Stimulated activated effector memory CD8-positive, alpha-beta T cell treated with anti-CD3 and anti-CD28 coated beads, Interleukin-12 subunit alpha, Interleukin-12 subunit beta, amount 100 ng/mL, for 72 hours (primary cell): ENCODE measurements around the gene GJC3.
"Not testable (repeated sequence)": the region's sequence is repeated elsewhere in the genome, so short reads cannot be mapped to it uniquely, and the experiment has no call there.

Experiments
- ATAC-seq: fragments of 150-1000 bp; cut with Tn5 transposase; 2 replicates; pipeline ENCODE4 v1.10.0; 2021
- DNase-seq, 2 donors: peaks; one replicate each; pipeline ENCODE4 v3.0.0; 2021 to 2022; ENCODE audit warnings: low spot score in 2 of 2
- H3K27ac Mint-ChIP-seq: one replicate; pipeline ENCODE4 v1.8.0; 2022; ENCODE audit warnings: mild to moderate bottlenecking, mixed read lengths
- H3K36me3 Mint-ChIP-seq: one replicate; pipeline ENCODE4 v1.8.0; 2022; ENCODE audit warnings: mild to moderate bottlenecking, mixed read lengths
- H3K4me1 Mint-ChIP-seq: one replicate; pipeline ENCODE4 v1.8.0; 2022; ENCODE audit warnings: mixed read lengths
- H3K4me3 Mint-ChIP-seq: one replicate; pipeline ENCODE4 v1.8.0; 2022; ENCODE audit warnings: mild to moderate bottlenecking, mixed read lengths
- H3K9me3 Mint-ChIP-seq: one replicate; pipeline ENCODE4 v1.8.0; 2022; ENCODE audit warnings: mixed read lengths

The GJC3 gene

DNA sequence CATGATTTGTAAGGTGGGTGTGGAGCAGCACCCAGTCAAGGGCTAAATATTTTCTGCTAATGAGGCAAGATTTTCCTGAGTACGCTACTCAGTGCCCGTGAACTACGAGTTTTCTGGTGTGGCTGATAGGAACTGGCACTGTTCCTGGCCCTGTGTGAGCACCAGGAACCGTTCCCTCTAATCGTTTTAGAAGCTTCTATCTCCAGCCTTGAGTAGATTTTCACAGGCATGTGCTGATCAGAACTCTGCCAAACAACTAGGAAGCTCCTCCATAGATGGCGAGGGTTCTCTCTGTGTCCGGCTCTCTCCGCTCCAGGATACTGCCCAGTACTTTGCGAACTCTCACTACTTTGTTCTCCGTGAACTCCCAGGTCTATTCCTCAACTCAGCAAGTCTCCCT is 27.8 kb downstream of the GJC3 start:
- H3K9me3 Mint-ChIP-seq: no peaks in the 10 kb centered on the region
- H3K27ac Mint-ChIP-seq: no peak overlapping the region
- H3K4me1 Mint-ChIP-seq: peaks cover 9% of the 10 kb centered on the region
- no peak overlapping the region for H3K4me3 Mint-ChIP-seq
- ATAC-seq (no peak), DNase-seq (no peak)
- peaks cover 76% of the 10 kb centered on the region for H3K36me3 Mint-ChIP-seq

- ATAC-seq (no peak), DNase-seq (no peak)
- peaks cover 9% of the 10 kb centered on the region for H3K4me1 Mint-ChIP-seq
- no peak overlapping the region for H3K4me3 Mint-ChIP-seq
- no peak overlapping the region for H3K27ac Mint-ChIP-seq
- no peaks in the 10 kb centered on the region for H3K9me3 Mint-ChIP-seq
- peaks cover 60% of the 10 kb centered on the region for H3K36me3 Mint-ChIP-seq
Observed at GRCh38 chr7:99899830-99900519, 29.4 kb downstream of the GJC3 start.

- ATAC-seq (no peak), DNase-seq (no peak)
- H3K9me3 Mint-ChIP-seq: no peaks in the 10 kb centered on the region
- H3K36me3 Mint-ChIP-seq: peaks cover 55% of the 10 kb centered on the region
- H3K4me1 Mint-ChIP-seq: peaks cover 9% of the 10 kb centered on the region
- no peak overlapping the region for H3K27ac Mint-ChIP-seq
- no peak overlapping the region for H3K4me3 Mint-ChIP-seq
Observed at GRCh38 chr7:99898836-99899235, 30.6 kb downstream of the GJC3 start.

GRCh38 chr7:99898023-99898357 is 31.4 kb downstream of the GJC3 start:
- Mint-ChIP-seq H3K36me3 (peaks cover 51% of the 10 kb centered on the region), H3K4me3 (no peak overlapping the region), H3K9me3 (no peaks in the 10 kb centered on the region), H3K27ac (peak overlapping the region; percentile 36), H3K4me1 (peaks cover 9% of the 10 kb centered on the region)
- ATAC-seq: peak; percentile 76
- no peak for DNase-seq

DNA sequence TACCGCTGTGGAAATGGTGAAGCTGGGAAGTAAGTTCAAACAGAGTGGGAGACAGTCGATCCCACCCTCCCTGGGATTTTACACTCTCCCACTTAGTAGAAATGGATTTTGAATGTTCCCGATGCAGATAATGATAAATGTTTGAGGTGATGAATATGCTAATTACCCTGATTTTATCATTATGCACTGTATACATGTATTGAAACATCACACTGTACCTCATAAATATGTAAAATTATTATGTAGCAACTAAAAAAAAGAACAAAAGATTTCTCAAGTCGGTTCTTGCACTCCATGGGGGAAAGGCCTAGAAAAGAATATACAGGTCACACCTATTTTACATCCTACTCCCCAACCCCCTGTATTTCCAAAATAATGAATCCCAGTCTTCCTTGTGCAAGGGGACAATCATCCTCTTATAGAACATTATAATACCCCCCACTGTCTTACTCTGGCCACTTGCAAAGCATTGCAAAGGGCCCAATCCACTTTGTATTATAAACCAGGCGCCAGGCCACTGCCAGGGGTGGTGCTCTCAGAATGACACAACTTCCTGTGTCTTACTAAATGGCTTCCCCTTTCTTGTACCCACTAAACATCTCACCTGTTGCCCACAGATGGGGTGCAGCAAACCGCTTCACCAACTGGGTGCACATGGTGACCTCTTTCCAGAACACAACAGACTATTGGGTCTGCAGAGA is 31.9 kb downstream of the GJC3 start:
- peak overlapping the region; percentile 36 for H3K27ac Mint-ChIP-seq
- peaks cover 48% of the 10 kb centered on the region for H3K36me3 Mint-ChIP-seq
- DNase-seq: peak in 1 of 2 donors; percentile 57
- peak; percentile 78 for ATAC-seq
- no peaks in the 10 kb centered on the region for H3K9me3 Mint-ChIP-seq
- no peak overlapping the region for H3K4me3 Mint-ChIP-seq
- H3K4me1 Mint-ChIP-seq: peaks cover 9% of the 10 kb centered on the region

- Mint-ChIP-seq H3K4me3 (no peak overlapping the region), H3K4me1 (peaks cover 9% of the 10 kb centered on the region), H3K27ac (no peak overlapping the region), H3K36me3 (peaks cover 47% of the 10 kb centered on the region), H3K9me3 (no peaks in the 10 kb centered on the region)
- ATAC-seq (no peak), DNase-seq (no peak)
Observed at GRCh38 chr7:99894738-99895137, 34.7 kb downstream of the GJC3 start.

DNA sequence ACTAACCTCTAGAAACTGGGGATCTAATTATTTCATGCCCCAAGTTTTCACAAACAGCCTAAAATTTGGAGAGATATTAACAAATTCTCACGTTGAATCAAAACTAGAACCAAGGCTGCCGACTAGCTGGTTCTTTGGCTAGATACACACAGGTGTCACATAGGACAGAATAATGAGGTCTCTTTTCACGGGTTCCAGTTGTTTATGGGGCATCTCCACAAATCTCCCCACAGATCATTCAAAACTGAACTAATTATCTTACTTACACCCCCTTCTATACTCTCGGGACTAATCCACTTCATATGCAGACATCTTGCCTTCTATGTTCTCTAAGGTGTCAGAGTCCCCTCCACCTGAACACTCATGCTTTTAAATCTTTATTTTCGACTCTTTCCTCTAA is 36.1 kb downstream of the GJC3 start:
- ATAC-seq: no peak
- H3K9me3 Mint-ChIP-seq: no peaks in the 10 kb centered on the region
- no peak overlapping the region for H3K4me3 Mint-ChIP-seq
- no peak for DNase-seq
- H3K27ac Mint-ChIP-seq: no peak overlapping the region
- peaks cover 8% of the 10 kb centered on the region for H3K4me1 Mint-ChIP-seq
- H3K36me3 Mint-ChIP-seq: peaks cover 45% of the 10 kb centered on the region

DNA sequence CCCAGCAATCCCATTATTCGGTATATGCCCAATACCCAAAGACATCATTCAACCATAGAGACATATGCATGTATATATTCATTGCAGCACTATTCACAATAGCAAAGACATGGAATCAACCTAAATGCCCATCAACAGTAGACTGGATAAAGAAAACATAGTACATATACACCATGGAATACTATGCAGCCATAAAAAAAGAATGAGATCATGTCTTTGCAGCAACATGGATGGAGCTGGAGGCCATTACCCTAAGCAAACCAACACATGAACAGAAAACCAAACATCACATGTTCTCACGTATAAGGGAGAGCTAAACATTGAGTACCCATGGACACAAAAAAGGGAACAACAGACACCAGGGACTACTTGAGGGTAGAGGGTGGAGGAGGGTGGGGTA is 39.1 kb downstream of the GJC3 start:
- H3K4me1 Mint-ChIP-seq, DNase-seq, ATAC-seq, H3K4me3 Mint-ChIP-seq, H3K27ac Mint-ChIP-seq, H3K9me3 Mint-ChIP-seq: not testable (repeated sequence)
- peaks cover 45% of the 10 kb centered on the region for H3K36me3 Mint-ChIP-seq

DNA sequence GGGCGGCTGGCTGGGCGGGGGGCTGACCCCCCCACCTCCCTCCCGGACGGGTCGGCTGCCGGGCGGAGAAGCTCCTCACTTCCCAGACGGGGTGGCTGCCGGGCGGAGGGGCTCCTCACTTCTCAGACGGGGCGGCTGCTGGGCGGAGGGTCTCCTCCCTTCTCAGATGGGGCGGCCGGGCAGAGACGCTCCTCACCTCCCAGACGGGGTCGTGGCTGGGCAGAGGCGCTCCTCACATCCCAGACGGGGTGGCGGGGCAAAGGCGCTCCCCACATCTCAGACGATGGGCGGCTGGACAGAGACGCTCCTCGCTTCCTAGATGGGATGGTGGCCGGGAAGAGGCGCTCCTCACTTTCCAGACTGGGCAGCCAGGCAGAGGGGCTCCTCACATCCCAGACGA is 41.1 kb downstream of the GJC3 start:
- H3K4me1 Mint-ChIP-seq, H3K9me3 Mint-ChIP-seq, DNase-seq, H3K27ac Mint-ChIP-seq, H3K4me3 Mint-ChIP-seq, ATAC-seq: not testable (repeated sequence)
- peaks cover 35% of the 10 kb centered on the region for H3K36me3 Mint-ChIP-seq

DNA sequence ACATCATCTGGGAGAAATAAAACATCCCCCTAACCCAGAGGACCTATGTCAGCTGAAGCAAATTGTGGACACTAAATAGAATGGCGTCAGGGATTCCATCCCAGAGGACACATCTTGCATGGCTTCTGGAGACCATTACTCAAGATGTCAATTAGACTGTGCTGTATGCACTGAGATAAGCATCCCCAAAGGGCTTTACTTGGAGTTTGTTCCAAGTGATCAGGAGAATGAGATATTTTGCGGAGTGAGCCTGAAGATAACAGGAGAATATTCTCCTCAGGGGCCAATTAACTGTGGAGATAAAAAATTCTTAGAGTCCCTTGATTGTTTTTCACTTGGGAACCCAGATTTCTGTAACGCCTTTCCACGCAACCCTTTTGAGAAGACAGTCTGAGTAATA is 48.0 kb downstream of the GJC3 start:
- Mint-ChIP-seq H3K36me3 (no peaks in the 10 kb centered on the region), H3K4me1 (no peaks in the 10 kb centered on the region), H3K27ac (no peak overlapping the region), H3K4me3 (no peak overlapping the region), H3K9me3 (no peaks in the 10 kb centered on the region)
- DNase-seq (no peak), ATAC-seq (no peak)

DNA sequence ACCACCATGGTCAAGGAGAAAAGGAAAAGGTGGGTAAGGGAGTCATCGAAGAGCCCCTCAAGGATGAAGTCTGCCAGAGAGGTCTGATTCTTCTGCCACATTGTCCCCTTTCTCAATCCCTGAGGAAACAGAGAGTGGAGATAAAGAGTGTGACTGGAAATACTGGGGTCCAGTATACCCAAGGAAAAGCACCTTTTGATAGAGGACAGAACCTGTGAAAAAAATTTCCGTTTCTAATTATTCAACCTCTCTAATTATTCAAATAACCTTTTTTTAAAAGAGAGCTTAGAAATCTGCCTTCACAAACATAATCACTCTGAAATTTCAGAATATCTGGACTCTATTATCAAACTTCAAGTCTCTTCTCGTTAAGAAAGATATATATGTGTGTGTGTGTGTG is 52.5 kb downstream of the GJC3 start, which contains the start of gene OR2AE1:
Gene OR2AE1 (minus strand): TSS at position 101 of the 400 bp plus-strand sequence. CDS start 0 bp downstream, at position 101.
- Mint-ChIP-seq H3K4me1 (no peaks in the 10 kb centered on the region), H3K4me3 (no peak within 1 kb of the TSS), H3K27ac (no peak within 1 kb of the TSS), H3K9me3 (no peaks in the 10 kb centered on the region), H3K36me3 (no peaks in the 10 kb centered on the region)
- no peak for DNase-seq
- no peak for ATAC-seq

DNA sequence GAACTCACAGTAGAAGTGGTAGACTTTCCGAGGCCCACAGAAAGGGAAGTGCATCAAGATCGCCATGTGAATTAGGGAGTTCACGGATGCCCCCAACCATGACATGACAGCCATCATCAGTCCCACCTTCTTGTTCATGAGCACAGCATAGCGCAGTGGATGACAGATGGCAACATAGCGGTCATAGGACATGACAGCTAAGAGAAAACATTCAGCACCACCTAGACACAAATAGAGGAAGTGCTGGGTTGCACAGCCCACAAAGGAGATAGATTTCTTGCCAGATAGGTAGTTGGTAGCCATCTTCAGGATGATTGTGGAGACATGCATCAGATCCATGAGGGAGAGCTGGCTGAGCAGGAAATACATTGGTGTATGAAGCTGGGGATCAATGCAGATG is 52.9 kb downstream of the GJC3 start:
- Mint-ChIP-seq H3K36me3 (no peaks in the 10 kb centered on the region), H3K9me3 (no peaks in the 10 kb centered on the region), H3K4me3 (no peak overlapping the region), H3K4me1 (no peaks in the 10 kb centered on the region), H3K27ac (no peak overlapping the region)
- DNase-seq (no peak), ATAC-seq (no peak)
